GM12865 (cell line): ENCODE data around the gene NT5C3A.
"Not testable (repeated sequence)": the region's sequence is repeated elsewhere in the genome, so short reads cannot be mapped to it uniquely, and the experiment has no call there.

Source experiments
- DNase-seq: peaks from one replicate; pipeline ENCODE4 v3.0.0; 2010; ENCODE audit warnings: low read depth
- H3K4me3 ChIP-seq: 2 replicates; pipeline ENCODE4 v1.5.1; 2011; ENCODE audit warnings: mild to moderate bottlenecking, low read depth, low read length, control low read depth
- CTCF ChIP-seq: IDR thresholded peaks from 2 replicates; pipeline ENCODE4 v1.5.1; 2011; ENCODE audit warnings: low read length, control low read depth, low read depth, inconsistent platforms; ENCODE audit not compliant: insufficient read depth; ENCODE audit errors: missing control alignments

Gene NT5C3A

GRCh38 chr7:32991068-32991585, 71.4 kb downstream of the NT5C3A start:
- DNase-seq: not testable (repeated sequence)

GRCh38 chr7:32988148-32988547, 74.4 kb downstream of the NT5C3A start:
- DNase-seq, H3K4me3 ChIP-seq: not testable (repeated sequence)

More at GRCh38 chr7:32991068-32991585, 71.4 kb downstream of the NT5C3A start:
- H3K4me3 ChIP-seq: not testable (repeated sequence)

- not testable (repeated sequence) for H3K4me3 ChIP-seq, DNase-seq
Measured at GRCh38 chr7:32979902-32980301, 82.7 kb downstream of the NT5C3A start.

GRCh38 chr7:32979246-32979645, 83.3 kb downstream of the NT5C3A start:
- H3K4me3 ChIP-seq, DNase-seq: not testable (repeated sequence)

- DNase-seq, H3K4me3 ChIP-seq: not testable (repeated sequence)
Measured at GRCh38 chr7:32977159-32977558, 85.4 kb downstream of the NT5C3A start.

DNA sequence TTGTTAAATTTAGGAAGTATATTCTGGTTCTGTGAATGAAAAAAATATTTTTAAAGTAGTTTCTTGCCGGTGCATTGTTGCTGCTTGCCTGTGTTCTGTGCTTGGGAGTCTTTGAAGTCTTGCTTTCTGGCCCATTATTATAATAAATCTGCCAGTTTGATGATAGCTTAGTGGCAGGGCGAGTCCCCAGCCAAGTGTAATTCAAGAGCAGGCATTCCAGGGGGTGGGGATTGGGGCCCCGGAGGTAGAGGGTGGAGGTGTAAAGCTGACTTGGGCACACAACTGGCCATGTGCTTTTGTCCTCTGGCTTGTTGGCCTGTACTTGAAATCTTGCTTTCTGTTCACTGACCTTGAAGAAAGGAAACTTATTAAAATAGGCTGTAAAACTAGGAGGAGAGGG, 90.6 kb downstream of the NT5C3A start:
- not testable (repeated sequence) for H3K4me3 ChIP-seq, DNase-seq

DNA sequence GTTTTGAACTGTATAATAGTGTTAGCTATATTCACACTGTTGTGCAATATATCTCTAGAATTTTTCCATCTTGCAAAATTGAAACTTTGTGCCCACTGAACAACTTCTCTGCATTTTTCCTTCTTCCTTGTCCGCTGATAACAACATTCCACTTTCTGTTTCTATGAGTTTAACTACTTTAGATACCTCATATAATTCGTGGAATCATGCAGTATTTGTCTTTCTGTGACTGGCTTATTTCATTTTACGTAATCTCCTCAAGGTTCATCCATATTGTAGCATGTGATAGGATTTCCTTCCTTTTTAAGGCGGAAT, 95.4 kb downstream of the NT5C3A start:
- not testable (repeated sequence) for DNase-seq, H3K4me3 ChIP-seq

DNA sequence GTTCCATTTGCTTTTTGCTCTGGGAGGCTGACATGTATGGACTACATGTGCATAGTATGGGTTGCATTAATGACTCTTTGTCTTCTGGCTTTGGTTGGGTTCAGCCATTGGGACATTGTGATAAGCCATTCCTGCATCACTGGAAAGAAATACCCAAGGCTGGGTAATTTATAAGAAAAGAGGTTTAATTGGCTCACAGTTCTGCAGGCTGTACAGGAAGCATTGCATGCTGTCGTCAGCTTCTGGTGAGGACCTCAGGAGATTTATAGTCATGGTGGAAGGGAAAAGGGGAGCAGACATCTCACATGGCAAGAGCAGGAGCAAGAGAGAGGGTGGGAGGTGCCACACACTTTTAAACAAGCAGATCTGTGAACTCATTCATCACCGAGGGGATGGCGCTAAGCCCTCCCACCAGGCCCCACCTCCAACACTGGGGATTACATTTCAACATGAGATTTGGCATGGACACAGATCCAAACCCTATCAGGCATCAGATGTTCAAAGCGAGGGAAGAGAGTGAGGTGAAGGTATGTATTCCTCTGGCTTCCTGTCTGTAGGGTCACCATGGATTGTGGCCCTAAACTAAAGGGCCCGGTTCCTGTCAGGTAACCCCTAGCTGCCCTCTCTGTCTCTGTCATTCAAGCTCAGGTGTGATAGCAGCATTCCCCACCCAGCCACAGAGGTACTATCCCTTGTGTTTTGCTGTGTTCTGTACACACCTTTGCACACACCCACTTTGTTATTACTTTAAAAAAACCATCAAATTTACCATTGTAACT, 95.9 kb downstream of the NT5C3A start:
- H3K4me3 ChIP-seq, DNase-seq: not testable (repeated sequence)

- peak; percentile 24 for TF ChIP-seq CTCF
- peak; percentile 16 for DNase-seq
- H3K4me3 ChIP-seq: not testable (repeated sequence)
Measured at GRCh38 chr7:32964461-32965159, 98.0 kb downstream of the NT5C3A start.
